ENCODE data around the gene HDAC2.

DNA sequence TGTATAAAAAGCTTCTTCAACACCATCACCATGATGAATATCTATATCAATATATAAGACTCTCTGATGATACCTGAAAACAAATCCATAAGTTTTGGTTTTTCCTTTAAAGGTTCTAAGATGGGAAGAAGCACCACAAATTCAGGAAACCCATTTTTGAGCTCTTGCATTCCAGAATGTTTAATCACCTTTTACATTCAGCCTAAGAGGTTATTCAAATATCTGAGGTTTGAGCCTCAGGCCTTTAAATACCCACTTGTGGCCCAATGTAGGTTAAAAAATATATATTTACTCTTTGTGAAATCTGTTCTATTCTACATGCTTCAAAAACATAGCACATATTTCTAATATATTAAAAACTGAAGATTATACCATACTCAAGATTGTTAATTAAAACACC lies 17.6 kb downstream of the HDAC2 start:
- TF ChIP-seq, protein P1, sequence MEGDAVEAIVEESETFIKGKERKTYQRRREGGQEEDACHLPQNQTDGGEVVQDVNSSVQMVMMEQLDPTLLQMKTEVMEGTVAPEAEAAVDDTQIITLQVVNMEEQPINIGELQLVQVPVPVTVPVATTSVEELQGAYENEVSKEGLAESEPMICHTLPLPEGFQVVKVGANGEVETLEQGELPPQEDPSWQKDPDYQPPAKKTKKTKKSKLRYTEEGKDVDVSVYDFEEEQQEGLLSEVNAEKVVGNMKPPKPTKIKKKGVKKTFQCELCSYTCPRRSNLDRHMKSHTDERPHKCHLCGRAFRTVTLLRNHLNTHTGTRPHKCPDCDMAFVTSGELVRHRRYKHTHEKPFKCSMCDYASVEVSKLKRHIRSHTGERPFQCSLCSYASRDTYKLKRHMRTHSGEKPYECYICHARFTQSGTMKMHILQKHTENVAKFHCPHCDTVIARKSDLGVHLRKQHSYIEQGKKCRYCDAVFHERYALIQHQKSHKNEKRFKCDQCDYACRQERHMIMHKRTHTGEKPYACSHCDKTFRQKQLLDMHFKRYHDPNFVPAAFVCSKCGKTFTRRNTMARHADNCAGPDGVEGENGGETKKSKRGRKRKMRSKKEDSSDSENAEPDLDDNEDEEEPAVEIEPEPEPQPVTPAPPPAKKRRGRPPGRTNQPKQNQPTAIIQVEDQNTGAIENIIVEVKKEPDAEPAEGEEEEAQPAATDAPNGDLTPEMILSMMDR (optimal IDR thresholded peaks at IDR 0.05 in 1 of 3, IDR thresholded peaks at IDR 0.05 in 1 of 3, conservative IDR thresholded peaks at IDR 0.05 in 1 of 3; ENCODE audit: extremely low read depth in 1 of 3, insufficient read depth in 2 of 3, low read length in 3 of 3) = no peak
- no peak for TF ChIP-seq EZH2 (IDR thresholded peaks at IDR 0.05; ENCODE audit: low read length)
